WI38 (cell line): ENCODE measurements around the gene THBS1.

Source experiments
- H3K4me3 ChIP-seq: 2 replicates; pipeline ENCODE4 v1.5.1; 2011; ENCODE audit warnings: low read depth, mild to moderate bottlenecking, control low read depth, low read length
- CTCF ChIP-seq: IDR thresholded peaks from 2 replicates; pipeline ENCODE4 v1.5.1; 2012; ENCODE audit warnings: low read depth, mild to moderate bottlenecking, control low read depth, low read length

THBS1 gene

GRCh38 chr15:39589193-39589814, 8.4 kb downstream of the THBS1 start:
- no peak for TF ChIP-seq CTCF
- H3K4me3 ChIP-seq, result no peak overlapping the region

GRCh38 chr15:39589815-39590644, 9.2 kb downstream of the THBS1 start:
- no peak for TF ChIP-seq CTCF
- H3K4me3 ChIP-seq, result no peak overlapping the region

- H3K4me3 ChIP-seq, result no peak overlapping the region
Observed at GRCh38 chr15:39591141-39591895, 10.4 kb downstream of the THBS1 start.

GRCh38 chr15:39591896-39592315, 11.0 kb downstream of the THBS1 start:
- no peak for TF ChIP-seq CTCF
- H3K4me3 ChIP-seq, result no peak overlapping the region

More at GRCh38 chr15:39591141-39591895, 10.4 kb downstream of the THBS1 start:
- no peak for TF ChIP-seq CTCF

- TF ChIP-seq CTCF, result no peak
- no peak overlapping the region for H3K4me3 ChIP-seq
Observed at GRCh38 chr15:39592500-39592899, 11.6 kb downstream of the THBS1 start.

- H3K4me3 ChIP-seq, result no peak overlapping the region
- no peak for TF ChIP-seq CTCF
Observed at GRCh38 chr15:39593071-39593655, 12.3 kb downstream of the THBS1 start.
